Head of caudate nucleus (tissue), 42 donors: ENCODE measurements around the gene FGA.
"Not testable (repeated sequence)": the region's sequence is repeated elsewhere in the genome, so short reads cannot be mapped to it uniquely, and the experiment has no call there.

ENCODE experiments used
- DNase-seq, 42 donors: peaks; one replicate each; pipeline versions ENCODE4 v3.0.0 to v3.0.0-alpha.2; 2020 to 2021; ENCODE audit warnings: mixed read lengths in 7 of 42
- intact Hi-C: fragments of 100-400 bp; cut with DNase I; formaldehyde crosslinking; loops from one replicate; pipeline ENCODE4 v1.15.0; 2022

Gene FGA

DNA sequence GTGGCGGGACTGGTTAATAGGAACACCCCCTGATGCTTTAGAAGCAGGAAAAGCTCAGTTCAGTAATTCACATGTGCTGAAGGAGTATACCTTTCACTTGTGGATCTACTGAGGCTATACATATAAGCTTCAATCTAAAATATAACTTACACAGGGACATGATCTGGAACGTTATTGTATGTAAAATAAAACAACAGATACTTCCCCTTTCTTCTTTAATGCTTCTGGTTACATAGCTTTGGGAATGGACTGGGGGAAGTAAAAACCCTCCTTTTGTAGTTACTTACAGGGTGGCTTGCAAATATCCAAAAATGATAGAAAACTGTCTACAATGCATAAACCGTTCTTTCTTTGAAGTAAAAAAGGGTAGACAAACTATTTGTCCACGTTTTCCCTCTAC, 20.0 kb upstream of the FGA start:
- intact Hi-C loops: no loop called here
- no peak for DNase-seq

DNA sequence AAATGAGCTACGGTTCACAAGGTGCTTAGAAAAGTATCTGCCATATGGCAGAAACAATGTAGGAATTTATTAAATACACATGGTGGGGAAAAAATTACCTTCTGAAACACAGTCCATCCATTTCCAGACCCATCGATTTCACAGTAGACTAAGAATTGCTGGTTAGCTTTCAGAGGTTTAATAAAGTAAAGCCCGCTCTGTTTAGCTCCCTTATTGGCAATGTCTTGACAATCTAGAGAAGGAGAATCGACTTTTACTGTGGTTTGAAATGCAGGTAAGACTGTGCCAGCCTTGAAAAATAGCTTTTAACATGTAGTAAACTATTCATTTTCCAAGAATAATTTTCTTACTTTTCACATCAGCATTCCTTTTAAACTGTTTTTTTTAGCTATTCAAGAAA, 19.0 kb upstream of the FGA start:
- no peak for DNase-seq
- intact Hi-C loops: no loop called here

DNA sequence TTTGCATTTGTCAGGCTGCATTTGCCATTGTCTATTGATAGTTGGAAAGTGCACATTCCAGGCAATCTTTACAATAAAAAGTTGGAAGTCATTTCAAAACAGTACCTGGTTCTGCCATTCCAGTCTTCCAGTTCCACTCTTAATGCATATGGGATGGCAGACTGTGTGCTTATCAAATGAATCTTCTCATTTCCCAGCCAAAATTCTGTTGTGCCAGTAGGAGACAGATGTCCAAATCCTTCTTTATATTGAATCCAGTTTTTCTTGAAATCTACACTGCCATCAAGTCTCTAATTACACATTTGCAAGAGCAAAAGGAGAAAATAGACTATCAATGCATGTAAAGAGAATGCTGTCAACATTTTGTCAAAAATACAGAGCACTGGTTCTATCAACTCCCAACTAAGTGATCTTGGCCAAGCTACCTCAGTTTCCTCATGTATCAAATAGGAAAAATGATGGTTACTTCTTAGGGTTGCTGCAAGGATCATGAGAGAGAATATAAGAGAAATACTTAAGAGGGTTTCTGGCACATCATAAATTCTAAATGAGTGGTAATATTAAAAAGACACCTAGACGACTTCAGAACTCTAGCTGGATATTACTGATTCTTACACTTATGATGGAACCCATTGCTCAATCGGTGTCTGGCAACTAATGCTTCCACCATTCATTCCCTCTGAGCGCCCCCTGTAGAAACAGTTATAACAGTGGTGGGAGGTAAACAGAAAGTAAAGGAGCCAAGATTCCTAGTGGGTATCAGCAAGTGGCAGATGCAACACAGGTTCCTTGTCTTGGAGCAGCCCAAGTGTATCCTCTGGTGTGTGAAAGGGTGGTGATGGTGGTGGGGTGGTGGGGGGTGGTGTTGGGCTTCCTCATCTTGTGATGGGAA, 18.1 kb upstream of the FGA start:
- no peak for DNase-seq

DNA sequence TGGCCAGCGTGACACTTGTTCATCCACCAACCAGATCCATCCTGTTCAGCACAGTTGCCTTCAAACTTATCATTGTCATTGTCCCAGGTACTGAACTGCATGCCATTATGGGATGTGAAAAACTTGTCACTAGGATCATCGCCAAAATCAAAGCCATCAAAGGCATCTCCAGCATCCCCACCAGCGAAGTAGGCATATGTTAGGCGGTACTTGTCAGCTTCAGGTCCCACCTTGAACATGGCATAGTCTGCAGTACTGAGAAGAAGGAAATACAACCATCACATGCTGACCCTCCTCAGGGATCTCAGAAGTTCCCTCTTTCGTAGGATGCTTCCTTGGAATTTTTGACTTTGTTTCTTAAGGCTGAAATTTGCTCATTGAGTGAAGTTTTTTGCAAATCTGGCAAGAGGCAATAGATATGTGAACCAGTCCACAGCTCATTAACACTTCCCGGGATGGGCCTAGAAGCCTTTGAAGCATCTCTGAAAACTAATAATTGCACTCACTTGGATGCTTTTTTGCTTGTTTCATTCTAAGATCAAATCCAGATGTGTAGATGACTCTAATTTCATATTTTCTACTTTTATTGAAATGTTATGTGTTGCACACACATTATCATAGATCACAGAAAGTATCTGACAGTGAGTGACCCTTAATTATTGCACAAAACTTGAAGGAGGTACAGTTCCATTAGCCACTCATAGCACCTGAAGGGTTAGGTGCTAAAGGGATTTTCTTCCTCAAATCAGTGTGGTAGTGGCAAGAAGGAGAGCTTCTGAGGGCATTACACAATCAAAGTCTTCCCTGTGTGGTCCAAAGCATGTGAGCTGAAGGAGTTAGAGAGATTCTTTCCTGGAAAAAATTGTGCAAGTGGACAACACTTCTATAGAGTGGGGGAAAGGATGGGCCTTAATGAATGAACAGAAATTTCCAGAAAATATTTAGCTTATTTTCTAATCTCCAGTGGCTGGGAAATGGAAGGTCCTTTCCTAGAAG, 16.5 kb upstream of the FGA start:
- no peak for DNase-seq
- intact Hi-C loops: no loop called here

More for the DNA sequence above, 18.1 kb upstream of the FGA start:
- intact Hi-C loops: no loop called here

- intact Hi-C loops: no loop called here
- DNase-seq: no peak
Measured at GRCh38 chr4:154604696-154605200, 14.2 kb upstream of the FGA start.

- no peak for DNase-seq
Measured at GRCh38 chr4:154603033-154603943, 12.7 kb upstream of the FGA start.

GRCh38 chr4:154602404-154603020, 12.0 kb upstream of the FGA start:
- intact Hi-C loops: no loop called here

More at GRCh38 chr4:154603033-154603943, 12.7 kb upstream of the FGA start:
- intact Hi-C loops: no loop called here

GRCh38 chr4:154597798-154598774, 7.5 kb upstream of the FGA start:
- intact Hi-C loops: no loop called here
- DNase-seq: no peak

More at GRCh38 chr4:154602404-154603020, 12.0 kb upstream of the FGA start:
- DNase-seq: no peak

DNA sequence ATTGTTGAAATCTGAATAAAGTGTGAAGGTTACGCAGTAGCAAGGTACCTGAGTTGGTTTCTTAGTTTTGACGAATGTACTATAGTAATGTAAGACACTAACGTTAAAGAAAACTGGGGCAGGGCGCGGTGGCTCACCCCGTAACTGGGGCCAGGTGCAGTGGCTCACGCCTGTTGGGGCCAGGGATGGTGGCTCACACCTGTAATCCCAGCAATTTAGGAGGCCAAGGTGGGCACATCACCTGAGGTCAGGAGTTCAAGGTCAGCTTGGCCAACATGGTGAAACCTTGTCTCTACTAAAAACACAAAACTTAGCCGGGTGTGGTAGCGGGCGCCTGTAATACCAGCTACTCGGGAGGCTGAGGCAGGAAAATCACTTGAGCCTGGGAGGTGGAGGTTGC, 6.7 kb upstream of the FGA start:
- DNase-seq, intact Hi-C loops: not testable (repeated sequence)

DNA sequence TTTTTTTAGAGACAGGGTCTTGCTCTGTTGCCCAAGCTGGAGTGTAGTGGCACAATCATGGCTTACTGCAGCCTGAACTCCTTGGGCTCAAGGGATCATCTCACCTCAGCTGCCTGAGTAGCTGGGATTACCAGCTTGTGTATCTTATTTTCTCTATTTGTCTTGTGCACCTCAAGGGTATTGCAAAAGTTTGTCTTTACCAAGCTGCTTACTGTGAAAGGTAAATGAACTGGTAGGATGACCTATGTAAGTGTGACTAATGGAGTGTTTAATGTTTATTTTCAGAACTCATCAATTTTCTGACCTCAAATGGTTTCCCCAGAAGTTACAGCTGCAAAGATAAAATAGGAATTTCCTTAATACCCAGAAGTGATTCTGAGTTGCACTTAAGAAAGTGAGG, 5.3 kb upstream of the FGA start:
- DNase-seq: no peak
- intact Hi-C loops: no loop called here

GRCh38 chr4:154594343-154594742, 3.8 kb upstream of the FGA start:
- intact Hi-C loops, DNase-seq: not testable (repeated sequence)

GRCh38 chr4:154593868-154594267, 3.3 kb upstream of the FGA start:
- intact Hi-C loops: no loop called here
- peak in 38 of 42 donors; percentile 8 to 76 (median 48) for DNase-seq

- intact Hi-C loops: no loop called here
- no peak for DNase-seq
Measured at GRCh38 chr4:154591890-154592289, 1.3 kb upstream of the FGA start.

DNA sequence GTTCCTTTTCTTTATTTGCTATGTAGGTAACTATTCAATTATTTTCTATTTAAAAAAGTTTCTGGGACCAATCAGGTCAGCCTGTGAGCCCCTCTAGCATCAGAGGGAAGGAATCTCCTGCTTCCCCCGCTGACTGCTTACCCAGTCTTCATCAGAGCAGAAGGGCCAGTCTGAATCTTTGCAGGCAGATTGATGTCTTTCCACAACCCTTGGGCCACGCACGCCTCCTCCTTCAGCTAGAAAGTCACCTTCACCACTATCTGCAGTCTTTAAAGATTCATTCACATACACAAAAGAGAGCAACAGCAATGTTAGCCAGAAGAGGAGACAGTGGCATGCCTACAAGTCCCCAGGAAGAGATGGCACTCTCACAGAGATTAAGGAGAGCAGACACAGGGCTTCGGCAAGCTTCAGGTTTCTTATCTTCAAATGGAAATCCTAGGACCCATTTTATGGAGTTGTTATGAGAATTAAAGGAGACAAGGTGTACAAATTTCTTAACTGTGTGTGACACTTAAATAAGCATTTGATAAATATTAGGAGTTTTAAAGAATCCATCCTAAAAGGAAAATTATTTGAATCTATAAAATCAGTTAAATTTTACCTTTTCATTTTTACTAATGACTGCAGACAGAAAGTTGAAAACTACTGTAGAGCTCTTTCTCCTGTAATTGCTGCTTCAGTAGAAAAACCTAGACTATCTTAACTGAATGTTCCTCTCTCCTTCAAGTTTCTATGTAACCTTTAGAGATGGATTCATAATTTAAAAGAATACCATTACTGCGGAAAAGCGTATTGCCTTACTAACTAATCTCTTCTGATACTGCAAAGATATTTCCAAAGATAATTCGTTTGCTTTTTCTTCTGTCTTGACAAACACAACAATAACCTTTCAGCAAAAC, 995 bp downstream of the FGA start:
- intact Hi-C loops: no loop called here
- DNase-seq: no peak

- intact Hi-C loops: no loop called here
- no peak for DNase-seq
Measured at GRCh38 chr4:154588198-154588597, 2.3 kb downstream of the FGA start.
